Activated CD8-positive, alpha-beta memory T cell treated with anti-CD3 and anti-CD28 coated beads, Interleukin-2, amount 10 ng/mL, durations not matched to agents 7 days and 5 days (primary cell): ENCODE measurements around the gene UBASH3A. TPM values are rescaled to one million over a fixed set of nuclear protein-coding genes. Genes with fewer than 3 reads are reported as not detected.

Experiments used
- ATAC-seq: fragments of 150-1000 bp; cut with Tn5 transposase; one replicate; pipeline ENCODE4 v1.10.0; 2021; ENCODE audit warnings: moderate library complexity
- CTCF ChIA-PET: fragments of 350-600 bp; sonication (Branson Sonifier 250); formaldehyde crosslinking; loops from one replicate; lab custom pipeline; 2021; ENCODE audit warnings: antibody characterized with exemption; lab: Charles Lee
- DNase-seq: peaks from one replicate; pipeline ENCODE4 v3.0.0-alpha.2; 2020
- H3K27ac Mint-ChIP-seq: one replicate; pipeline ENCODE4 v1.8.0; 2021; ENCODE audit warnings: mild to moderate bottlenecking, mixed read lengths
- H3K27me3 Mint-ChIP-seq: one replicate; pipeline ENCODE4 v1.8.0; 2021; ENCODE audit warnings: mixed read lengths
- H3K36me3 Mint-ChIP-seq: one replicate; pipeline ENCODE4 v1.8.0; 2021; ENCODE audit warnings: mild to moderate bottlenecking, mixed read lengths
- H3K4me1 Mint-ChIP-seq: one replicate; pipeline ENCODE4 v1.8.0; 2021; ENCODE audit warnings: mixed read lengths
- H3K4me3 Mint-ChIP-seq: one replicate; pipeline ENCODE4 v1.8.0; 2021; ENCODE audit warnings: mild to moderate bottlenecking, moderate library complexity, mixed read lengths
- H3K9me3 Mint-ChIP-seq: one replicate; pipeline ENCODE4 v1.8.0; 2022; ENCODE audit warnings: low read depth, mixed read lengths
- total RNA-seq, 2 experiments: library from RNA; stranded (reverse); gene quantifications; one replicate each; pipeline ENCODE4 v1.2.3, GENCODE V29; 2021

Gene UBASH3A
- total RNA-seq, 2 experiments from 2014 or later = 75.3 to 89.5 TPM

DNA sequence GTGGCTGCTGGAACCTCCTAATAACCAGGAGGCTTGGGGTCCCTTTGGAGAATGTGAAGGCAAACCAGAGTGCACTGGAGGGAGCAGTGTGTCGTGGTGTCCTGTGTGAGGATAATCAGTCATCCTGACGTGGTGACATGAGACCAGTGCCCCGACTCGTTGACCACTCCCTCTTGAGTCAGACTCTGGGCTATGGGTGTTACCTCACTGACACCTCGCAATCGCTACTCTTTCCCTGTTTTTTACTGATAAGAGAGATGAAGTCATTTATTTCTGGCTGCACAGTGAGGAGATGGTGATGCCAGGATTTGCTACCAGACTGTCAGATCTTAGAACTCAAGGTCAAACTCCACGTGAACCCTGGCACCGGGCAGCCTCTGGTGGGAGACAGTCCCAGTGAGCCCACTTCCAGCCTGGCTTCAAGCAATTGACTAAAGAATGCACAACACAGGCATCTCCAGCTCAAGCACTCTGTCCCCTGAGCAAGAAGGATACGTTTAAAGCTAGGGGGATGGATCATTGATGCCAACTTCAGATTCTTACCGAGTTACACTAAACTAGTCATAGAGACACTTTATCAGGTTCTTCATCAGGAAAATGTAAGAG lies 30.3 kb downstream of the UBASH3A start:
- peaks cover 12% of the 10 kb centered on the region for H3K9me3 Mint-ChIP-seq
- H3K4me1 Mint-ChIP-seq = peaks cover 39% of the 10 kb centered on the region
- ATAC-seq = no peak

DNA sequence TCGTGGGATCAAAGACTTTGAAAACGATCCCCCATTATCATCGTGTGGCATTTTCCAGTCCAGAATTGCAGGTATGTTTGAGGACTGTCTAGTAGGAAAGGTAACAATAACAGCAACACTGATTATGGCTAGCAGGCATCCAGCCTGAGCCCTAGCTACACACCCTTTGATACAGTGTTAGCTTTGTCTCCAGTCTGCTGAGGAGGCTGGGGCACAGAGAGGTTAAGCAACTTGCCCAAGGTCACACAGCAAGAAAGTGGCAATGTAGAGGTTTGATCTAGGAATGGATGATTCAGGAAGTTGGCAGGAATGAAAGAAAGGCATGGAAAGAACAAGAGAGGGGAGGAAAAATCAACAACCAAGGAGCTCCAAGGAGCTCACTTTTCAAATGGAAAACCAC lies 31.2 kb downstream of the UBASH3A start:
- CTCF ChIA-PET = interaction anchor here (1.2 to 1.4 kb wide), 2 partner anchors 14 to 19 kb away, joined by 3 to 4 read pairs; no protein-coding TSS in a partner anchor
- peaks cover 96% of the 10 kb centered on the region for H3K36me3 Mint-ChIP-seq
- ATAC-seq = no peak
- no peak overlapping the region for H3K4me3 Mint-ChIP-seq
- peak overlapping the region; percentile 59 for H3K27ac Mint-ChIP-seq
- H3K27me3 Mint-ChIP-seq = no peaks in the 10 kb centered on the region
- H3K9me3 Mint-ChIP-seq = peaks cover 12% of the 10 kb centered on the region
- no peak for DNase-seq
- H3K4me1 Mint-ChIP-seq = peaks cover 47% of the 10 kb centered on the region

More for the DNA sequence above, 30.3 kb downstream of the UBASH3A start:
- Mint-ChIP-seq H3K36me3 (peaks cover 96% of the 10 kb centered on the region), H3K4me3 (no peak overlapping the region), H3K27me3 (no peaks in the 10 kb centered on the region), H3K27ac (peak overlapping the region; percentile 59)
- CTCF ChIA-PET = interaction anchor here (1.2 to 1.4 kb wide), 2 partner anchors 13 to 18 kb away, joined by 3 to 4 read pairs; no protein-coding TSS in a partner anchor
- no peak for DNase-seq

DNA sequence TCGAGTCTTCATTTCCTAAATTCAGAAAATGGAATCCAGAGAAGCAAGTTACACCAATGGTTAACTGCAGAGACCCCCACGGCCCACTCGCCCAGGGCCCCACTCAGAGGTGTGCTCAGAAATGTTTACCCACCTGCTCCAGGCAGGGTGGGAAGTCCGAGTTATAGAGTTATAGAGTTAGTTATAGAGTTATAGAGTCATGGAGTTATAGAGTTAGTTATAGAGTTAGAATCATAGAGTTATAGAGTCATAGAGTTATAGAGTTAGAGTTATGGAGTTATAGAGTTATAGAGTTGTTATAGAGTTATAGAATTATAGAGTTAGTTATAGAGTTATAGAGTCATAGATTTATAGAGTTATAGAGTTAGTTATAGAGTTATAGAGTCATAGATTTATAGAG lies 31.7 kb downstream of the UBASH3A start:
- no peak for ATAC-seq
- H3K9me3 Mint-ChIP-seq = peaks cover 12% of the 10 kb centered on the region
- DNase-seq = no peak
- no peaks in the 10 kb centered on the region for H3K27me3 Mint-ChIP-seq
- H3K4me3 Mint-ChIP-seq = no peak overlapping the region
- no peak overlapping the region for H3K27ac Mint-ChIP-seq
- peaks cover 52% of the 10 kb centered on the region for H3K4me1 Mint-ChIP-seq
- CTCF ChIA-PET = interaction anchor here (0.7 to 1.8 kb wide), 4 partner anchors 12 to 19 kb away, joined by 3 to 4 read pairs (median 4); no protein-coding TSS in a partner anchor
- peaks cover 96% of the 10 kb centered on the region for H3K36me3 Mint-ChIP-seq

DNA sequence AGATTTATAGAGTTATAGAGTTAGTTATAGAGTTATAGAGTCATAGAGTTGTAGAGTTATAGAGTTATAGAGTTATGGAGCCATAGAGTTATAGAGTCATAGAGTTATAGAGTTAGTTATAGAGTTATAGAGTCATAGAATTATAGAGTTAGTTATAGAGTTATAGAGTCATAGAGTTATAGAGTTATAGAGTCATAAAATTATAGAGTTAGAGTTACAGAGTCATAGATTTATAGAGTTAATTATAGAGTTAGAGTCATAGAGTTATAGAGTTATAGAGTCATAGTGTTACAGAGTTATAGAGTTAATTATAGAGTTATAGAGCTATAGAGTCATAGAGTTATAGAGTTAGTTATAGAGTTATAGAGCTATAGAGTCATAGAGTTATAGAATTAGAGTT lies 32.1 kb downstream of the UBASH3A start:
- DNase-seq = no peak
- Mint-ChIP-seq H3K4me1 (peaks cover 56% of the 10 kb centered on the region), H3K36me3 (peaks cover 96% of the 10 kb centered on the region), H3K9me3 (peaks cover 12% of the 10 kb centered on the region), H3K27me3 (no peaks in the 10 kb centered on the region), H3K27ac (no peak overlapping the region), H3K4me3 (no peak overlapping the region)
- CTCF ChIA-PET = interaction anchor here (0.7 to 1.8 kb wide), 3 partner anchors 11 to 55 kb away, joined by 3 to 5 read pairs (median 4); no protein-coding TSS in a partner anchor
- ATAC-seq = no peak

DNA sequence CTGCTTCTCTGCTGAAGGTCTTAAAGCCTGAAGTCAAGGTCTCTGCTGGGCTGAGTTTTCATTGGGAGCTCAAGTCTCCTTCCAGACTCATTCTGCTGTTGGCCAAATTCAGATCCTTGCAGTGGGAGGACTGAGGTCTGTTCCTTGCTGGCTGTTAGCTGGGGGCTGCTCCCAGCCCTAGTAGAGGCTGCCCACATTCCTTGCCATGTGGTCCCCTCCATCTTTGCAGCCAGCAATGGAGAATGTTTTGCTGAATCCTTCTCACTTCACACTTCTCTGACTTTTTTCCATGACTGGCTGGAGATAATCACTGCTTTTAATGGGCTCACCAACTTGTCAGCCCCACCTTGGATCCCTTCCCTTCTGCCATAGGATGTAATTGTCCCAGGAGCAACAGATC lies 33.2 kb downstream of the UBASH3A start:
- Mint-ChIP-seq H3K4me1 (peaks cover 60% of the 10 kb centered on the region), H3K27ac (peak overlapping the region; percentile 13), H3K4me3 (no peak overlapping the region), H3K27me3 (no peaks in the 10 kb centered on the region), H3K36me3 (peaks cover 94% of the 10 kb centered on the region), H3K9me3 (peaks cover 9% of the 10 kb centered on the region)
- no peak for DNase-seq
- CTCF ChIA-PET = interaction anchor here (0.7 to 1.8 kb wide), 4 partner anchors 13 to 127 kb away, joined by 3 to 5 read pairs (median 4); no protein-coding TSS in a partner anchor
- ATAC-seq = no peak

DNA sequence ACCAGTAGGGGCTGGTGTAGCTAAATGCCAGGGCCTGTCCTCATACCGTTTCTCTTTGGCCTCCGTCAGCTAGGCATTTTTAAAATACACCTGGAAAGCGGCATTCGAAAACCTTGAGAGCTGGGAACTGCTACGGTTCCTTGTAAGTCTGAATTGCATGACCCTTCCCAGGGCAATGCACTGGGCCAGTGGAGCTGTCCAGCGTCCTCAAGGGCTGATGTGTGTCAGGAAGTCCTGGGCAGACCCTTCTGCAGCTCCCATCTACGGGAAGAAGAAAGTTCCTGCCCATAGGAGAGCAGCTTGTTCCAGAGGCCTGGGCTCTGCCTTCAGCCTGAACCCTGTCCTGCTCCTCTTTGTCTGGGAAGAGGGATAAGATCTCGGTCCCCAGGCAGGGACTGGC lies 34.1 kb downstream of the UBASH3A start:
- H3K36me3 Mint-ChIP-seq = peaks cover 94% of the 10 kb centered on the region
- H3K9me3 Mint-ChIP-seq = peaks cover 2% of the 10 kb centered on the region
- H3K4me3 Mint-ChIP-seq = no peak overlapping the region
- CTCF ChIA-PET = interaction anchor here (0.7 to 1.8 kb wide), 2 partner anchors 57 to 100 kb away, joined by 3 to 5 read pairs; no protein-coding TSS in a partner anchor
- peaks cover 58% of the 10 kb centered on the region for H3K4me1 Mint-ChIP-seq
- DNase-seq (no peak), ATAC-seq (no peak)
- no peaks in the 10 kb centered on the region for H3K27me3 Mint-ChIP-seq
- no peak overlapping the region for H3K27ac Mint-ChIP-seq

DNA sequence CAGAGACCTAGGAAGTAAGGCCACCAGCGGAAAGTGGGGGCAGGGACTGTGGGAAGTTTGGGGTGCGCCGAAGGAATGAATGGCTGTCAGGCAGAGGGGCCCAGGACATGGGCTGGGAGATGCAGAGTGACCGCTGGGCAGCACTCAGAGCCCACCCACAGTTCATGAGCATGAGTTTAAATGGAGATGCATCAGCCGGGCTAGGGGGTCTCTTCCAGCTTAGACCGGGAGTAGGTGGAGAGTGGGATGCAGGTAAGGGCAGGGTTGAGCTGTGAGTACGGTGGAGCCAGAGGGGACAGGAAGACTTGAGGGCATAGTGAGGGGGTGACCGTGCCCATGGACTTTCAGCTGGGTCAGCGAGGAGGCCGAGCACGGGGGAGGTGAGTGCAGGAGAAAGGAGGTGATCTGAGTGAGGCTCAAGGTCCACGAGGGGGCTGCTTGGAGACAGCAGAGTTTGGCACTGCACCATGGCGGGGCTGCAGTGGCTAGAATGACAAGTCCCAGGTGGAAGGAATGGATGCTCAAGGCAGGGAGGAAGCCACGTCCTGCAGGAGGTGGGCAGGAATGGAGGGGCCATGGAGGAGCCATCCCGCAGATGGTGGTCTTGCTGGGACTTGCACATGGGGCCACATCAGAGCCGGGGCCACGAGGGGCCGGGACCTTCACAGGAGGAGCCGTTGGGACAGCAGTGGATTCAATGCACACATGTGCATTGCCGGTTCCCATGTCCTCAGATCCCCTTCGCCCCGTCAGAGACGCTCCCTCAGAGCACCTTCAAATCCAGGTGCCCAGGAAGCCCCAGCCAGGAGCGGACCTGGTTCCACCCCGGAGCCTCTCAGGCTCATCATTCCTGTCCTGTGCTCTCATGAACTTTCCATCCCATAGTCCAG lies 34.9 kb downstream of the UBASH3A start:
- Mint-ChIP-seq H3K36me3 (peaks cover 91% of the 10 kb centered on the region), H3K27me3 (no peaks in the 10 kb centered on the region), H3K4me1 (peaks cover 60% of the 10 kb centered on the region), H3K4me3 (no peak overlapping the region), H3K27ac (no peak overlapping the region), H3K9me3 (peaks cover 2% of the 10 kb centered on the region)
- ATAC-seq = no peak
- CTCF ChIA-PET = no interaction called here
- no peak for DNase-seq

DNA sequence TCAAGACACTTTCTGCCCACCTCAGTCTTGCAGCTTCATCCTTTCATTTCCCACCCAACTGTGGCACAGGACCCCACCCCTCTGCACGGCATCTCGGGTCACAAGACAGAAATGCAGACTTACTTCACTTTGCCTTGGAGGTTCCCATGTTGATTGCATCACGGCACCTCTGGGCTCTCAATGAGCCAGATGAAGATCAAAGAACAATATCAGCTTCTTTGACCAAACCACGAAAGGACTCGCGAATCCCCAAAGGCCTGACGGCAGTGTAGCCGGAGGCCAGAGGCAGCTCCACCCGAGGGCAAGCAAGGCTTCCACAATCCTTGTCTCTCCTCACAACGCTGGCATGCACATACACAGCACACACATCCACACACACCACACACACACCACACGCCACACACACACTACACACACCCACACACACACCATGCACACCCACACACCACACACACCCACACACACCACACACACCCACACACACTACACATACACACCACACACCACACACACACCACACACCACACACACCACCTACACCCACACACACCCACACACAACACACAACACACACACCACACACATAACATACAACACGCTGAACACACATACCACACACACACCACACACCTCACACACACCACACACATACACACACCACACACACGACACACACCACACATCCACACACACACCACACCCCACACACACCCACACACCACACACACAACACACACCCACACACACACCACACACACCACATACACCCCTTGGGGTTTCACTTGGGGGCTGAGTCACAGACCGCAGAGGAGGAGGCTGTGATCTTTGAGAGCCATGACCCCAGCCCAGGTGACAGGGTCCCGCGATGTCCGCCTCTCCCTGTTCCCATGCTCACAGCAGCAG lies 35.8 kb downstream of the UBASH3A start:
- peaks cover 54% of the 10 kb centered on the region for H3K4me1 Mint-ChIP-seq
- CTCF ChIA-PET = no interaction called here
- H3K4me3 Mint-ChIP-seq = no peak overlapping the region
- peaks cover 2% of the 10 kb centered on the region for H3K9me3 Mint-ChIP-seq
- H3K27ac Mint-ChIP-seq = peak overlapping the region; percentile 67
- no peaks in the 10 kb centered on the region for H3K27me3 Mint-ChIP-seq
- H3K36me3 Mint-ChIP-seq = peaks cover 85% of the 10 kb centered on the region
- ATAC-seq (peak; percentile 50), DNase-seq (peak; percentile 63)

DNA sequence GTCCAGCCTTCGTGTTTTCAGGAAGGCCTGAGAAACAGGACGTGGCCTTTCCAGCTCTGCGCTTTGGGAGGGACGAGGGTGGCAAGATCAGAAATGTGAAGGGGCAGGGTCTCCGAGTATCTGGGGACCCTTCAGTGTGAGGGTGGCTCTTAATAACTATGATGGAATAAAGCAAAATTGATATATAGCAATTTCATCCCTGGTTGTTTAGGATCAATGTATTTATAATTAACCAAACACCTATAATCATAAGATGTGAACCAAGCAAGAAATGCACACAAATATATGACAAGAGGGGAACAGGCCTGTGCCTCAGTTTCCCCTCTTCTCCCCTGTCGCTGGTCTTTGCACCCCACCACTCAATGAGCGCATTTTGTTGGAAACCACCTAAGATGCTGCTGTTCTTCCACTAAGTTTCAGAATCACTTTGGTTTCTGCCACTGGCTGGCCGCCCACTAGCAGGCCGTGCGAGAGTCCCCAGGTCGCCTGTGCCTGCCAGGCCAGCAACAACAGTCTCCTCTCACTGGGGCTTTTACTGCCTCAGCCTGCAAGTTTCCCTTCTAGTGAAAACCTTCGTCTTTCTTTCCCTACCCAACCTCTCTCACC lies 36.6 kb downstream of the UBASH3A start:
- no peak overlapping the region for H3K4me3 Mint-ChIP-seq
- CTCF ChIA-PET = no interaction called here

DNA sequence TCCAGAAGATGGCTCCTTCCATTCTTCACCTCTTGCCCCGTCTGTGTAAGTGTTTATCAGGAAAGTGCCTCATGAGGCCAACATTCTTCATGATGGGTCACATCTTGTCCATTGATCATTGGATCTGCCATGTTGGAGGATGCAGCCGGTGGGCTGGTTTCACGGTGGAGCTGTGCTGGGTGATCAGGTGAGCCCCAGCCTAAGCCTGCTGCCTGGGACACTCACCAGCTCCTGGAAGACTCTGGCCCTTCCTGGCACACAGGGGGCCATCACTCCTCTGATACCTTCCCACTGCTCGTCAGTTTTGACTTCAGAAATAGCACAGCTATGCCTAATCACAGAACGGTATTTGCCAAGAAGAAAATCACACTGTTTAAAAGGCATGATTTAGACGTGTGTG lies 38.3 kb downstream of the UBASH3A start:
- H3K27me3 Mint-ChIP-seq = no peaks in the 10 kb centered on the region
- H3K4me1 Mint-ChIP-seq = peaks cover 51% of the 10 kb centered on the region
- CTCF ChIA-PET = interaction anchor here (1.4 to 2.7 kb wide), 3 partner anchors 13 to 30 kb away, joined by 3 to 7 read pairs (median 3); no protein-coding TSS in a partner anchor
- H3K9me3 Mint-ChIP-seq = no peaks in the 10 kb centered on the region
- DNase-seq = no peak
- H3K36me3 Mint-ChIP-seq = peaks cover 77% of the 10 kb centered on the region
- no peak overlapping the region for H3K27ac Mint-ChIP-seq
- H3K4me3 Mint-ChIP-seq = no peak overlapping the region
- no peak for ATAC-seq

More for the DNA sequence above, 36.6 kb downstream of the UBASH3A start:
- peaks cover 2% of the 10 kb centered on the region for H3K9me3 Mint-ChIP-seq
- ATAC-seq = no peak
- no peaks in the 10 kb centered on the region for H3K27me3 Mint-ChIP-seq
- H3K27ac Mint-ChIP-seq = peak overlapping the region; percentile 67
- peaks cover 85% of the 10 kb centered on the region for H3K36me3 Mint-ChIP-seq
- no peak for DNase-seq
- H3K4me1 Mint-ChIP-seq = peaks cover 46% of the 10 kb centered on the region

DNA sequence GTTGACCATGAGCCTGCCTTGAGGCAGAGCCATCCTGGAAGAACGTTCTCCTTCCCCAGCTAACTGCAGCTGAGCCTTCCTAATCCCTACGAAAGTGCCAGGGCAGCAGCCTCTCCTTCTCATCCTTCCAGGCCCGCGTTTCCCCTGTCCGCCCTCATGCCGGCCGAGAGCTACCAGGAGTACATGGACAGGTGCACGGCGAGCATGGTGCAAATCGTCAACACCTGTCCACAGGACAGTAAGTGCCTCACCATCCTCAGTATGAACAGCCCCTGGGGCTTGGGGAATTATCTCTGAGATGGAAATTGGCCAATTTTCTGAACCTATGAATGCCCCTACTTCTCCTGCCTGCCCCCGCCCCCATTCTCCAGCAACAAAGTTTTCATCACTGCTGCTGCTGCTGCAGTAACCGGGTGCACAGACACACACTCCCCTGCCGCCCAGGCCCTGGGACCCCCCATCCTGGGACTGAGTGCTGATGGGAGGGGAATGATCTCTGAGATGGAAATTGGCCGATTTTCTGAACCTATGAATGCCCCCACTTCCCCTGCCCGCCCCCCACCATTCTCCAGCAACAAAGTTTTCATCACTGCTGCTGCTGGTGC lies 39.6 kb downstream of the UBASH3A start:
- no peak overlapping the region for H3K27ac Mint-ChIP-seq
- no peaks in the 10 kb centered on the region for H3K27me3 Mint-ChIP-seq
- H3K36me3 Mint-ChIP-seq = peaks cover 77% of the 10 kb centered on the region
- no peaks in the 10 kb centered on the region for H3K9me3 Mint-ChIP-seq
- peaks cover 61% of the 10 kb centered on the region for H3K4me1 Mint-ChIP-seq
- ATAC-seq = no peak
- H3K4me3 Mint-ChIP-seq = no peak overlapping the region
- CTCF ChIA-PET = interaction anchor here (0.8 to 2.7 kb wide), 4 partner anchors 12 to 132 kb away, joined by 3 to 7 read pairs (median 3); no protein-coding TSS in a partner anchor
- DNase-seq = no peak
